WTC11 (cell line): Measurements from ENCODE around the gene CMTM7. TPM values are rescaled to one million over a fixed set of nuclear protein-coding genes. Genes with fewer than 3 reads are reported as not detected.

Experiments
- ATAC-seq: fragments of 200-7000 bp; cut with Tn5 transposase; 2 replicates; pipeline ENCODE4 v1.10.0; 2021; ENCODE audit warnings: mild to moderate bottlenecking, moderate library complexity
- CTCF ChIA-PET: fragments of 300-600 bp; sonication (Branson Sonifier 250); formaldehyde crosslinking; loops from one replicate; lab custom pipeline; 2021; ENCODE audit warnings: antibody characterized with exemption; lab: Charles Lee
- POLR2A ChIA-PET: fragments of 350-600 bp; sonication (Branson Sonifier 250); formaldehyde crosslinking; loops from one replicate; lab custom pipeline; 2021; ENCODE audit warnings: antibody characterized with exemption; lab: Charles Lee
- DNase-seq: peaks from one replicate; pipeline ENCODE4 v3.0.0; 2021; ENCODE audit warnings: low spot score
- H3K27ac Mint-ChIP-seq: 2 replicates; pipeline ENCODE4 v1.8.0; 2021; ENCODE audit warnings: mixed read lengths
- H3K27me3 Mint-ChIP-seq: 2 replicates; pipeline ENCODE4 v1.8.0; 2021; ENCODE audit warnings: low read depth, mild to moderate bottlenecking, moderate library complexity, mixed read lengths
- H3K36me3 Mint-ChIP-seq: 2 replicates; pipeline ENCODE4 v1.8.0; 2021; ENCODE audit warnings: mixed read lengths
- H3K4me1 Mint-ChIP-seq: 2 replicates; pipeline ENCODE4 v1.8.0; 2022; ENCODE audit warnings: mixed read lengths
- H3K4me3 Mint-ChIP-seq: 2 replicates; pipeline ENCODE4 v1.8.0; 2021; ENCODE audit warnings: mild to moderate bottlenecking, moderate library complexity, mixed read lengths
- H3K9me3 Mint-ChIP-seq: 2 replicates; pipeline ENCODE4 v1.8.0; 2021; ENCODE audit warnings: mixed read lengths
- CDX4 ChIP-seq: fragments of 250-450 bp; sonication (Bioruptor Pico); IDR thresholded peaks from 2 replicates; pipeline ENCODE4 v1.9.0; 2021; ENCODE audit warnings: moderate library complexity, mild to moderate bottlenecking, inconsistent platforms, borderline replicate concordance
- ETV6 ChIP-seq: sonication (generic); formaldehyde crosslinking; IDR thresholded peaks from 2 replicates; pipeline ENCODE4 v1.8.1; 2022; ENCODE audit warnings: mild to moderate bottlenecking, missing genetic modification reagents
- FOXP4 ChIP-seq: sonication (generic); formaldehyde crosslinking; IDR thresholded peaks from 2 replicates; pipeline ENCODE4 v1.8.0; 2022; ENCODE audit warnings: mild to moderate bottlenecking, missing genetic modification reagents
- GABPB1 ChIP-seq: sonication (generic); formaldehyde crosslinking; IDR thresholded peaks from 2 replicates; pipeline ENCODE4 v1.8.1; 2023; ENCODE audit warnings: mild to moderate bottlenecking, missing genetic modification reagents
- HMGXB4 ChIP-seq: sonication (generic); formaldehyde crosslinking; IDR thresholded peaks from 2 replicates; pipeline ENCODE4 v1.8.1; 2023; ENCODE audit warnings: mild to moderate bottlenecking, moderate library complexity, missing genetic modification reagents
- JAZF1 ChIP-seq: fragments of 250-450 bp; sonication (Bioruptor Pico); IDR thresholded peaks from 2 replicates; pipeline ENCODE4 v1.9.0; 2021; ENCODE audit warnings: moderate library complexity, mild to moderate bottlenecking, inconsistent platforms
- NR2C2 ChIP-seq: sonication (generic); formaldehyde crosslinking; IDR thresholded peaks from 2 replicates; pipeline ENCODE4 v1.8.0; 2022; ENCODE audit warnings: mild to moderate bottlenecking, missing genetic modification reagents
- PRDM15 ChIP-seq: sonication (generic); formaldehyde crosslinking; IDR thresholded peaks from 2 replicates; pipeline ENCODE4 v1.8.0; 2022; ENCODE audit warnings: missing genetic modification reagents
- SP1 ChIP-seq: sonication (generic); formaldehyde crosslinking; conservative IDR thresholded peaks from 2 replicates; pipeline ENCODE4 v1.8.1; 2022; ENCODE audit warnings: missing genetic modification reagents
- USF1 ChIP-seq: sonication (generic); formaldehyde crosslinking; IDR thresholded peaks from 2 replicates; pipeline ENCODE4 v1.8.0; 2022; ENCODE audit warnings: mild to moderate bottlenecking, missing genetic modification reagents
- ZNF396 ChIP-seq: fragments of 250-450 bp; sonication (Bioruptor Pico); IDR thresholded peaks from 2 replicates; pipeline ENCODE4 v1.8.0; 2021; ENCODE audit warnings: mild to moderate bottlenecking, moderate library complexity, borderline replicate concordance
- ZNF425 ChIP-seq: fragments of 250-450 bp; sonication (Bioruptor Pico); conservative IDR thresholded peaks from 2 replicates; pipeline ENCODE4 v1.9.0; 2021; ENCODE audit warnings: mild to moderate bottlenecking
- ZNF532 ChIP-seq: fragments of 250-450 bp; sonication (Bioruptor Pico); IDR thresholded peaks from 2 replicates; pipeline ENCODE4 v1.9.0; 2021; ENCODE audit warnings: mild to moderate bottlenecking, borderline replicate concordance
- total RNA-seq: library from RNA; stranded (reverse); gene quantifications from 3 replicates; pipeline ENCODE4 v1.2.3, GENCODE V29; 2021

The CMTM7 gene
- total RNA-seq, 1 experiment from 2014 or later: 23.4 TPM

GRCh38 chr3:32453346-32453745 is 61.7 kb downstream of the CMTM7 start (continued):
- TF ChIP-seq NR2C2 (CRISPR knock-in tag) (no peak), GABPB1 (CRISPR knock-in tag) (no peak), CDX4 (no peak), HMGXB4 (CRISPR knock-in tag) (no peak), SP1 (no peak), ZNF532 (CRISPR knock-in tag) (no peak), PRDM15 (CRISPR knock-in tag) (no peak)

GRCh38 chr3:32454111-32454510 is 62.5 kb downstream of the CMTM7 start:
- Mint-ChIP-seq H3K27ac (no peak overlapping the region), H3K4me3 (no peak overlapping the region)
- ATAC-seq: no peak
- TF ChIP-seq USF1 (CRISPR knock-in tag) (no peak), NR2C2 (CRISPR knock-in tag) (no peak), CDX4 (no peak), ZNF425 (CRISPR knock-in tag) (no peak), GABPB1 (CRISPR knock-in tag) (no peak), ETV6 (CRISPR knock-in tag) (no peak), ZNF396 (no peak), JAZF1 (no peak), PRDM15 (CRISPR knock-in tag) (no peak), FOXP4 (no peak)

More at GRCh38 chr3:32454111-32454510, 62.5 kb downstream of the CMTM7 start:
- H3K36me3 Mint-ChIP-seq: peaks cover 5% of the 10 kb centered on the region
- POLR2A ChIA-PET: no interaction called here
- no peak for DNase-seq
- CTCF ChIA-PET: interaction anchor here (1.8 to 4.8 kb wide), 2 partner anchors 14 to 79 kb away, joined by 6 to 33 read pairs; no protein-coding TSS in a partner anchor
- no peaks in the 10 kb centered on the region for H3K27me3 Mint-ChIP-seq
- peaks cover 20% of the 10 kb centered on the region for H3K4me1 Mint-ChIP-seq
- H3K9me3 Mint-ChIP-seq: no peaks in the 10 kb centered on the region
